K562 (cell line): ENCODE measurements around the gene DCAF6. TPM values are rescaled to one million over a fixed set of nuclear protein-coding genes. Genes with fewer than 3 reads are reported as not detected.
A peak's percentile ranks its signal among the peaks of the same experiment; 100 is the strongest.

Experiments
- CBFB ChIP-seq: sonication (generic); formaldehyde crosslinking; IDR thresholded peaks from 2 replicates; pipeline ENCODE4 v1.4.0; 2020; ENCODE audit warnings: mild to moderate bottlenecking, missing genetic modification reagents
- CXXC5 ChIP-seq: fragments of 250-450 bp; sonication (Bioruptor Pico); IDR thresholded peaks from 2 replicates; pipeline ENCODE4 v1.8.0; 2022; ENCODE audit warnings: inconsistent platforms, mild to moderate bottlenecking, moderate library complexity
- DIDO1 ChIP-seq: fragments of 450-650 bp; IDR thresholded peaks from 2 replicates; pipeline ENCODE4 v1.6.1; 2016; ENCODE audit warnings: low read depth, missing biosample characterization, missing genetic modification characterization
- DMBX1 ChIP-seq: fragments of 250-450 bp; sonication (Bioruptor Pico); IDR thresholded peaks from 2 replicates; pipeline ENCODE4 v1.8.0; 2022; ENCODE audit warnings: inconsistent platforms, mild to moderate bottlenecking, moderate library complexity, borderline replicate concordance
- KLF13 ChIP-seq: fragments of 450-650 bp; IDR thresholded peaks from 2 replicates; pipeline ENCODE4 v1.6.1; 2016; ENCODE audit warnings: missing genetic modification characterization, low read depth, mild to moderate bottlenecking, missing compliant biosample characterization, moderate library complexity, borderline replicate concordance
- KLF6 ChIP-seq: fragments of 250-450 bp; sonication (Bioruptor Pico); IDR thresholded peaks from 2 replicates; pipeline ENCODE4 v1.4.0; 2020; ENCODE audit warnings: mild to moderate bottlenecking, moderate library complexity, borderline replicate concordance
- MBD2 ChIP-seq: sonication (generic); IDR thresholded peaks from 2 replicates; pipeline ENCODE4 v1.6.1; 2016; ENCODE audit warnings: low read depth, borderline replicate concordance
- MEIS2 ChIP-seq: fragments of 450-650 bp; IDR thresholded peaks from 2 replicates; pipeline ENCODE4 v1.6.1; 2014; ENCODE audit warnings: mild to moderate bottlenecking; ENCODE audit not compliant: partially characterized antibody
- NFRKB ChIP-seq: fragments of 450-650 bp; IDR thresholded peaks from 2 replicates; pipeline ENCODE4 v1.6.1; 2016; ENCODE audit warnings: low read depth
- NUFIP1 ChIP-seq: fragments of 450-650 bp; IDR thresholded peaks from 2 replicates; pipeline ENCODE4 v1.6.1; 2018; ENCODE audit not compliant: partially characterized antibody
- REST ChIP-seq, 2 experiments: fragments of 450-650 bp; formaldehyde crosslinking in 1 of 2; IDR thresholded peaks; 2 replicates each; pipeline versions ENCODE4 v1.4.0 to v1.6.1; 2014 to 2020; ENCODE audit warnings: mild to moderate bottlenecking in 2 of 2, borderline replicate concordance in 1 of 2, low read depth in 1 of 2
- STAT5B ChIP-seq: fragments of 250-450 bp; sonication (Bioruptor Pico); IDR thresholded peaks from 2 replicates; pipeline ENCODE4 v1.8.0; 2021; ENCODE audit warnings: mild to moderate bottlenecking, inconsistent platforms
- ZNF512 ChIP-seq: IDR thresholded peaks from 2 replicates; pipeline ENCODE4 v1.6.1; 2016; ENCODE audit warnings: missing genetic modification characterization, missing compliant biosample characterization
- ZNF764 ChIP-seq: fragments of 250-450 bp; sonication (Bioruptor Pico); IDR thresholded peaks from 2 replicates; pipeline ENCODE4 v1.4.0; 2020; ENCODE audit warnings: low read depth, mild to moderate bottlenecking, moderate library complexity
- polyA plus RNA-seq, 8 experiments: library from polyadenylated mRNA; depleted of rRNA in 4 of 8; stranded (reverse) in 5 of 8; unstranded in 3 of 8; fragments of >200 nt; fragmentation: Nextera tagmentation in 2 of 8; fragmentation: Illumina TruSeq in 1 of 8; extraction: Ambion mirVana in 2 of 8; extraction: Trizol in 1 of 8; gene quantifications; 2 replicates each; pipeline versions ENCODE4 v1.2.1 to v1.2.3, GENCODE V29; 2011 to 2014; ENCODE audit warnings: inconsistent platforms in 1 of 8, missing spikeins in 1 of 8
- total RNA-seq, 7 experiments: library from RNA; depleted of rRNA in 6 of 7; stranded (reverse); fragments of >200 nt in 6 of 7; fragmentation: Illumina TruSeq in 2 of 7; extraction: Trizol in 2 of 7; gene quantifications; 2 replicates each; pipeline versions ENCODE4 v1.2.1 to v1.2.3, GENCODE V29; 2011 to 2021; ENCODE audit warnings: low replicate concordance in 1 of 7
- TF ChIP-seq, protein P1 (sequence below): sonication (generic); formaldehyde crosslinking; IDR thresholded peaks from 2 replicates; pipeline ENCODE4 v1.8.1; 2022; ENCODE audit warnings: missing genetic modification reagents
- TF ChIP-seq, protein P2 (sequence below): fragments of 450-650 bp; formaldehyde crosslinking; IDR thresholded peaks from 2 replicates; pipeline ENCODE4 v1.4.0; 2020; ENCODE audit warnings: mild to moderate bottlenecking, moderate library complexity

Gene DCAF6
- total and polyA plus RNA-seq, 9 of the 15 experiments (the other 6 are each of a cell fraction or from before 2014, with no cell fraction given), result 19.1 to 102 (median 46.3) TPM

DNA sequence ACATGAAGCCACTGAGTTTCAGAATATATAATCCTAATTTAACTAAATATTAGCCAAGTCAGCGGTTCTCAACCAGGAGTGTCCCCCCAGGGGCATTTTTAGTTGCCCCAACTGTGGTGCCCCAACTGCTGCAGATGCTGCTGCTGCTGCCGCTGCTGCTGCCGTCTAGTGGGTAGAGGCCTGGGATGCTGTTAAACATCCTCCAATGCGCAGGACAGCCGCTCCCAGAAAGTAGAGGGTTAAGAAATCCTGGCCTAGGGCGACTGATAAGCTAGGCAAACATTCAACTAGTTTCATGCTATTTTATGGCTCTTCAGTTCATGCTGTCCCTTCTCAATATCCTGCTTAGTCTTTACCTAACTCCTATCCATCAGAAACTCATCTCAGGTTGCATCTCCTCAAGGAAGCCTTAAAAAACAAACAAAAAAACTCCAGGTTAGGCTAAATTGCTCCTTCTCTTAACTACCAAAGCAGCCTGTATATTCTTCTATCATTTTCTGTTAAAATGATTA, 9.9 kb upstream of the DCAF6 start (continued):
- TF ChIP-seq, protein P1, sequence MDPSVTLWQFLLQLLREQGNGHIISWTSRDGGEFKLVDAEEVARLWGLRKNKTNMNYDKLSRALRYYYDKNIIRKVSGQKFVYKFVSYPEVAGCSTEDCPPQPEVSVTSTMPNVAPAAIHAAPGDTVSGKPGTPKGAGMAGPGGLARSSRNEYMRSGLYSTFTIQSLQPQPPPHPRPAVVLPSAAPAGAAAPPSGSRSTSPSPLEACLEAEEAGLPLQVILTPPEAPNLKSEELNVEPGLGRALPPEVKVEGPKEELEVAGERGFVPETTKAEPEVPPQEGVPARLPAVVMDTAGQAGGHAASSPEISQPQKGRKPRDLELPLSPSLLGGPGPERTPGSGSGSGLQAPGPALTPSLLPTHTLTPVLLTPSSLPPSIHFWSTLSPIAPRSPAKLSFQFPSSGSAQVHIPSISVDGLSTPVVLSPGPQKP (CRISPR knock-in tag), result no peak
- peak; percentile 49 for TF ChIP-seq CXXC5 (CRISPR knock-in tag)
- no peak for TF ChIP-seq NUFIP1
- TF ChIP-seq DIDO1 (tag), result no peak
- TF ChIP-seq NFRKB, result no peak
- no peak for TF ChIP-seq MEIS2
- no peak for TF ChIP-seq STAT5B (CRISPR knock-in tag)
- TF ChIP-seq DMBX1 (CRISPR knock-in tag), result peak; percentile 47; the same call in 1 of the 2 replicates
- TF ChIP-seq CBFB (CRISPR knock-in tag), result no peak
- peak; percentile 57 for TF ChIP-seq REST (IDR thresholded peaks at IDR 0.05; ENCODE audit: borderline replicate concordance)
- no peak for TF ChIP-seq REST (CRISPR knock-in tag; IDR thresholded peaks at IDR 0.05; ENCODE audit: low read depth)
- TF ChIP-seq ZNF764 (CRISPR knock-in tag), result no peak
- no peak for TF ChIP-seq KLF13
- TF ChIP-seq KLF6, result no peak
- TF ChIP-seq MBD2, result no peak
- TF ChIP-seq, protein P2, sequence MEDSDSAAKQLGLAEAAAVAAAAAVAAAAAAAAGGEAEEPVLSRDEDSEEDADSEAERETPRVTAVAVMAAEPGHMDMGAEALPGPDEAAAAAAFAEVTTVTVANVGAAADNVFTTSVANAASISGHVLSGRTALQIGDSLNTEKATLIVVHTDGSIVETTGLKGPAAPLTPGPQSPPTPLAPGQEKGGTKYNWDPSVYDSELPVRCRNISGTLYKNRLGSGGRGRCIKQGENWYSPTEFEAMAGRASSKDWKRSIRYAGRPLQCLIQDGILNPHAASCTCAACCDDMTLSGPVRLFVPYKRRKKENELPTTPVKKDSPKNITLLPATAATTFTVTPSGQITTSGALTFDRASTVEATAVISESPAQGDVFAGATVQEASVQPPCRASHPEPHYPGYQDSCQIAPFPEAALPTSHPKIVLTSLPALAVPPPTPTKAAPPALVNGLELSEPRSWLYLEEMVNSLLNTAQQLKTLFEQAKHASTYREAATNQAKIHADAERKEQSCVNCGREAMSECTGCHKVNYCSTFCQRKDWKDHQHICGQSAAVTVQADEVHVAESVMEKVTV (CRISPR knock-in tag), result 0 out of 2 replicates have a peak, but pooled peaks have one; percentile 44
- TF ChIP-seq ZNF512 (tag), result no peak
